Thoracic aorta (tissue), 2 donors: ENCODE data around the gene ABTB2. TPM values are rescaled to one million over a fixed set of nuclear protein-coding genes. Genes with fewer than 3 reads are reported as not detected.
A peak's percentile ranks its signal among the peaks of the same experiment; 100 is the strongest.

Experiments
- ATAC-seq: fragments of 150-250 bp; one replicate; pipeline ENCODE4 v1.8.0; 2017; ENCODE audit warnings: low read depth; ENCODE audit not compliant: insufficient number of reproducible peaks, low FRiP score
- DNase-seq: peaks from one replicate; pipeline ENCODE4 v3.0.0-alpha.2; 2020; ENCODE audit warnings: low spot score
- H3K27ac ChIP-seq, 2 donors: fragments of 200-600 bp; sonication (generic); 1 replicate in 1 of 2; 2 replicates in 1 of 2; pipeline ENCODE4 v1.5.1; 2016; ENCODE audit warnings: mild to moderate bottlenecking in 2 of 2, moderate library complexity in 2 of 2
- H3K27me3 ChIP-seq: fragments of 200-600 bp; sonication (generic); replicated peaks from 2 replicates; pipeline ENCODE4 v1.6.0; 2016; ENCODE audit warnings: mild to moderate bottlenecking; ENCODE audit not compliant: insufficient read depth
- H3K36me3 ChIP-seq: fragments of 200-600 bp; sonication (generic); one replicate; pipeline ENCODE4 v1.5.1; 2016
- H3K4me1 ChIP-seq, 2 donors: fragments of 200-600 bp; sonication (generic); 1 replicate in 1 of 2; 2 replicates in 1 of 2; pipeline versions ENCODE4 v1.5.1 to v1.6.0; 2016; ENCODE audit warnings: low read depth in 2 of 2, mild to moderate bottlenecking in 1 of 2; ENCODE audit not compliant: control insufficient read depth in 1 of 2
- H3K4me3 ChIP-seq: fragments of 200-600 bp; sonication (generic); 2 replicates; pipeline ENCODE4 v1.5.1; 2016; ENCODE audit warnings: mild to moderate bottlenecking
- H3K9me3 ChIP-seq: fragments of 200-600 bp; sonication (generic); 2 replicates; pipeline ENCODE4 v1.5.1; 2016
- total RNA-seq, 2 donors: library from RNA; depleted of rRNA; stranded (reverse); fragments of >200 nt; gene quantifications; one replicate each; pipeline versions ENCODE4 v1.1.0 to v1.2.3, GENCODE V29; 2016
- TF ChIP-seq, protein P1 (sequence below): fragments of 200-600 bp; sonication (generic); IDR thresholded peaks from one replicate; pipeline ENCODE4 v1.5.1; 2019; ENCODE audit warnings: antibody characterized with exemption

ABTB2 gene
- total RNA-seq, 2 donors from 2014 or later = 12.3 to 31.0 TPM

DNA sequence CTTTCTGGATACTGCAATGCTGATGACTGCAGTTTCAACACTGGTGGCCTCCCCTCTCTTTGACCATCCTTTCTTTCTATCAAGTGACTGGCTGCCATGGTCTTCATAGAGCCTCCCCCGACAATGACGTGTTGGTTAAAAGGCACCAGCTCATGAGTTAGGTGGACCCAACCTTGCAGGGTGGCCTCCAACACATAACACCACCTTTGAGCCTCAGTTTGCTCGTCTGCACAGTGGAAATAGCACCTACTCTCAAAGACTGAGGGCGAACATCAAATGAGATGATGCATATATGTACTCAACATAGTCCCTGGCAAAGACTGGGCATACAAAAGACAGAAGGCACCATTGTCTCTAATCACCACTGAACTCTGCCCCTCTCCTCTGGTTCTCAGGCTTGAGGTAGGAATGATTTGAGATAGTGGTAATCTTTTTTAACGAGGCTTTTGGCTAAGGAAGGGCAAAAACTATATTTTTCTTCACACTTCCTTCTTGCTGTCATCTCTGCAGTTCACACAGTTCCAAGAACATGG, 133.3 kb downstream of the ABTB2 start:
- TF ChIP-seq, protein P1, sequence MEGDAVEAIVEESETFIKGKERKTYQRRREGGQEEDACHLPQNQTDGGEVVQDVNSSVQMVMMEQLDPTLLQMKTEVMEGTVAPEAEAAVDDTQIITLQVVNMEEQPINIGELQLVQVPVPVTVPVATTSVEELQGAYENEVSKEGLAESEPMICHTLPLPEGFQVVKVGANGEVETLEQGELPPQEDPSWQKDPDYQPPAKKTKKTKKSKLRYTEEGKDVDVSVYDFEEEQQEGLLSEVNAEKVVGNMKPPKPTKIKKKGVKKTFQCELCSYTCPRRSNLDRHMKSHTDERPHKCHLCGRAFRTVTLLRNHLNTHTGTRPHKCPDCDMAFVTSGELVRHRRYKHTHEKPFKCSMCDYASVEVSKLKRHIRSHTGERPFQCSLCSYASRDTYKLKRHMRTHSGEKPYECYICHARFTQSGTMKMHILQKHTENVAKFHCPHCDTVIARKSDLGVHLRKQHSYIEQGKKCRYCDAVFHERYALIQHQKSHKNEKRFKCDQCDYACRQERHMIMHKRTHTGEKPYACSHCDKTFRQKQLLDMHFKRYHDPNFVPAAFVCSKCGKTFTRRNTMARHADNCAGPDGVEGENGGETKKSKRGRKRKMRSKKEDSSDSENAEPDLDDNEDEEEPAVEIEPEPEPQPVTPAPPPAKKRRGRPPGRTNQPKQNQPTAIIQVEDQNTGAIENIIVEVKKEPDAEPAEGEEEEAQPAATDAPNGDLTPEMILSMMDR = no peak
- Histone ChIP-seq H3K4me3 (no peak overlapping the region), H3K27ac (no peak overlapping the region), H3K36me3 (no peaks in the 10 kb centered on the region), H3K4me1 (peaks cover 6 to 20% of the 10 kb centered on the region in 2 donors), H3K27me3 (no peaks in the 10 kb centered on the region), H3K9me3 (no peaks in the 10 kb centered on the region)
- DNase-seq (no peak), ATAC-seq (no peak)

DNA sequence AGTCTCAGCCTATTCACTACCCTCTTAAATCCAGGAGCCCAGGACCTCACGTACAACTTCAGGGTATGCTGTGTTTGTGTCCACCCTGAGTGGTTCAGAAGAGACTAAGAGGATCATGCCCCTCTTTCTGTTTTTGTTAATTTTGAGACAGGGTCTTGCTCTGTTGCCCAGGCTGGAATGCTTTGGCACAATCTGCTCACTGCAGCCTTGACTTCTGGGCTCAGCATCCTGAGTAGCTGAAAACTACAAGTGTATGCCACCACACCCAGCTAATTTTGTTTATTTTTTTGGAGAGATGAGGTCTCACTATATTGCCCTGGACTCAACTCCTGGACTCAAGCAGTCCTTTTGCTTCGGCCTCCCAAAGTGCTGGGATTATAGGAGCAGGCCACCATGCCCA, 133.9 kb downstream of the ABTB2 start:
- no peak for DNase-seq

GRCh38 chr11:34223021-34223813, 134.6 kb downstream of the ABTB2 start:
- peaks cover 6 to 20% of the 10 kb centered on the region in 2 donors for H3K4me1 ChIP-seq
- no peaks in the 10 kb centered on the region for H3K36me3 ChIP-seq
- no peaks in the 10 kb centered on the region for H3K9me3 ChIP-seq
- peak overlapping the region; percentile 50 to 65 for H3K27ac ChIP-seq
- TF ChIP-seq, protein P1 = no peak
- no peaks in the 10 kb centered on the region for H3K27me3 ChIP-seq
- peak; percentile 30 for DNase-seq
- H3K4me3 ChIP-seq = peak overlapping the region; percentile 31
- ATAC-seq = peak; percentile 56

More for the DNA sequence above, 133.9 kb downstream of the ABTB2 start:
- Histone ChIP-seq H3K36me3 (no peaks in the 10 kb centered on the region), H3K9me3 (no peaks in the 10 kb centered on the region), H3K4me3 (no peak overlapping the region), H3K27me3 (no peaks in the 10 kb centered on the region), H3K4me1 (peaks cover 6 to 20% of the 10 kb centered on the region in 2 donors), H3K27ac (peak overlapping the region in 1 of 2 donors; percentile 50)
- TF ChIP-seq, protein P1 = no peak
- no peak for ATAC-seq

DNA sequence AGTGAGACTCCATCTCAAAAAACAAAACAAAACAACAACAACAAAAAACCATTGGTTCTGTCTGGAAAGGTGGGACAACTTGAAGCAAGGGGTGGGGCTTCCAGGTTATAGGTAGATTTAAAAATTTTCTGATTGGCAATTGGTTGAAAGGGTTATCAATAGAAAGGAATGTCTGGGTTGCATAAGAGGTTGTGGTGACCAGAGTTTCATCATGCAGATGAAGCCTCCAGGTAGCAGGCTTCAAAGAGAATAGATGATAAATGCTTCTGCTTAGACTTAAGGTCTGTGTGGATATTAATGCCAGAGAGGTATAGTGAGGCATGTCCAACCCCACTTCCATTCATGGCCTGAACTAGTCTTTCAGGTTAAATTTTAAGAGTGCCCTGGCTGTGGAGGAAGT, 135.8 kb downstream of the ABTB2 start:
- TF ChIP-seq, protein P1 = no peak
- peaks cover 6 to 20% of the 10 kb centered on the region in 2 donors for H3K4me1 ChIP-seq
- no peaks in the 10 kb centered on the region for H3K27me3 ChIP-seq
- DNase-seq (no peak), ATAC-seq (no peak)
- H3K9me3 ChIP-seq = no peaks in the 10 kb centered on the region
- H3K36me3 ChIP-seq = no peaks in the 10 kb centered on the region
- no peak overlapping the region for H3K4me3 ChIP-seq
- H3K27ac ChIP-seq = peak overlapping the region; percentile 50 to 65

GRCh38 chr11:34219941-34220370, 137.9 kb downstream of the ABTB2 start:
- H3K4me1 ChIP-seq = peaks cover 6 to 20% of the 10 kb centered on the region in 2 donors
- no peaks in the 10 kb centered on the region for H3K27me3 ChIP-seq
- no peak for ATAC-seq
- no peak overlapping the region for H3K4me3 ChIP-seq
- TF ChIP-seq, protein P1 = no peak
- no peak overlapping the region for H3K27ac ChIP-seq
- H3K9me3 ChIP-seq = no peaks in the 10 kb centered on the region
- H3K36me3 ChIP-seq = no peaks in the 10 kb centered on the region
- no peak for DNase-seq
